Testis (tissue), 3 donors: Measurements from ENCODE around the gene LHX3. TPM values are rescaled to one million over a fixed set of nuclear protein-coding genes. Genes with fewer than 3 reads are reported as not detected.

Experiments used
- DNase-seq: peaks from one replicate; pipeline ENCODE4 v3.0.0-alpha.2; 2019
- H3K27ac ChIP-seq, 2 donors: fragments of 200-600 bp; sonication (generic); one replicate each; pipeline ENCODE4 v1.5.1; 2019
- H3K27me3 ChIP-seq: fragments of 200-600 bp; sonication (generic); one replicate; pipeline ENCODE4 v1.5.1; 2019
- H3K36me3 ChIP-seq: fragments of 200-600 bp; sonication (generic); one replicate; pipeline ENCODE4 v1.5.1; 2017; ENCODE audit warnings: low read depth; ENCODE audit errors: missing control alignments
- H3K4me1 ChIP-seq: fragments of 200-600 bp; sonication (generic); one replicate; pipeline ENCODE4 v1.5.1; 2019
- H3K4me3 ChIP-seq, 2 donors: fragments of 200-600 bp; sonication (generic); one replicate each; pipeline ENCODE4 v1.5.1; 2017 to 2019
- H3K9me3 ChIP-seq: fragments of 200-600 bp; sonication (generic); one replicate; pipeline ENCODE4 v1.5.1; 2017
- CTCF ChIP-seq, 3 experiments: fragments of 450-650 bp in 2 of 3; fragments of 200-600 bp in 1 of 3; sonication (generic) in 1 of 3; IDR thresholded peaks; one replicate each; pipeline ENCODE4 v1.5.1; 2016 to 2019; ENCODE audit warnings: antibody characterized with exemption in 3 of 3, mild to moderate bottlenecking in 2 of 3, moderate library complexity in 1 of 3
- POLR2A ChIP-seq: fragments of 450-650 bp; IDR thresholded peaks from one replicate; pipeline ENCODE4 v1.6.1; 2017; ENCODE audit warnings: antibody characterized with exemption, mild to moderate bottlenecking, moderate library complexity
- WGBS, 2 donors: methylation state at CpG; one replicate each; pipeline ENCODE4 v1.1.5; 2018; 5-methylcytosine and 5-hydroxymethylcytosine counted together
- intact Hi-C: fragments of 100-400 bp; cut with DNase I; formaldehyde crosslinking; loops from one replicate; pipeline ENCODE4 v1.15.1; 2023; ENCODE audit warnings: low total_unique reads
- polyA plus RNA-seq: library from polyadenylated mRNA; stranded (reverse); fragments of 350-450 nt; fragmentation: Illumina TruSeq; extraction: RNeasy Lipid Tissue Mini Kit (QIAGEN cat#74804); gene quantifications from one replicate; pipeline ENCODE4 v1.2.3, GENCODE V29; 2014; ENCODE audit warnings: low read depth, low replicate concordance; ENCODE audit not compliant: insufficient read depth
- total RNA-seq, 2 donors: library from RNA; depleted of rRNA; stranded (reverse); fragments of >200 nt; gene quantifications; one replicate each; pipeline ENCODE4 v1.2.3, GENCODE V29; 2016

LHX3 gene
- total and polyA plus RNA-seq, 3 donors from 2014 or later, result 0.55 to 0.62 TPM; not detected in 1

DNA sequence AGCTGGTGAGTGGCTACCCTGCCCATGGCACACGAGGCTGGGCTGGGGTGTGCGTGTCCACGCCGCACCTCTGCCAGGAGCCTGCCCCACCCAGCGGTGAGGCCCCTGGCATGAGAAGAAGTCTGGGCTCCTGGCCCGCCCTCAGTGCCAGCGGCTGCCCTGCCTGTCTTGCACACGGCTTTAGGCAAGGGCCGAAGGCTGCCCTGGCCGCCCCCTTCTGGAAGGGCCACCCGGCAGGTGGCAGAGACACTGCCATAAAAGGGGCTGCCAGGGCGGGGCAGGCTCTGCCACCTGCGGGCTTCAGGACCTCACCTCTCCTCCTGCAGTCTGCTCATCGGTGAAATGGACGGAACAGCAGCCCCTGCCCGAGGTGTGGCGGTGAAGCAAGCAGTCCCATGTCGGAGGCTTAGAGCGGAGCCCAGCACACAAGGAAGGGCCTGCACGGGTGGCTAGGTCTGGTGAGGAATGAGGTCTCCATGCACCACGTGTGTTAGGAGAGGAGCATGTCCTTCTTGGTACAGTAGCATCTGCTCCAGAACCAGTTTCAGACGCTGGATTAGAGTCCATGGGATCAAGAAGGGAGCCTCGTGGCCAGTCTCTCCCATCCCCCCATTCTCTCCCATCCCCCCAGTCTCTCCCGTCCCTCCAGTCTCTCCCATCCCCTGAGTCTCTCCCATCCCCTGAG, 51.4 kb downstream of the LHX3 start:
- no peaks in the 10 kb centered on the region for H3K9me3 ChIP-seq
- no peak overlapping the region for H3K4me3 ChIP-seq
- no peaks in the 10 kb centered on the region for H3K4me1 ChIP-seq
- H3K27me3 ChIP-seq, result no peaks in the 10 kb centered on the region
- no peak for TF ChIP-seq CTCF (IDR thresholded peaks at IDR 0.05)
- TF ChIP-seq POLR2A, result no peak
- no peaks in the 10 kb centered on the region for H3K36me3 ChIP-seq
- DNase-seq, result no peak
- no peak overlapping the region for H3K27ac ChIP-seq
- WGBS, 2 donors, result 47 to 81% methylated on average over 5 to 23 of the region's 24 CpGs
- intact Hi-C loops, result no loop called here

DNA sequence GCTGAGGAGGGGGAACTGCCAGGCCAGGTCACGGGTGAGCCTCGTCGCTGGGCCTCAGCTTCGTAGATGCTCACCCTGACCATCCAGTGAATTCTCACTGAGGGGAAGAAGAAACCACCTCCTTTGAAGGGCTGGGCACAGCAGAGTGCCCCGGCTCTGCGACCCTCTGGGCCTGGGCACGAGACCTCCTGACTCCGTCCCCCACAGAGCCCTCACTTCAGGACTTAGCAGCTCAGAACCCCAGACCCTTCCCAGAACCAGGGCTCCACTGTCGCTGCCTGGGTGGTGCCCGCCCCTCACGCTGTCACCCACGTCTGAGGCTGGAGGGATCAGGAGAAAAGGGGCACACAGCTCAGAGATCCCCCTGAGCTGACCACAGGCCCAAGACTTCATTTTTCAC, 52.0 kb downstream of the LHX3 start:
- H3K4me1 ChIP-seq, result no peaks in the 10 kb centered on the region
- 96 to 98% methylated on average over 11 to 12 of the region's 12 CpGs for WGBS, 2 donors
- no peaks in the 10 kb centered on the region for H3K27me3 ChIP-seq
- intact Hi-C loops, result no loop called here
- no peak for DNase-seq
- H3K27ac ChIP-seq, result no peak overlapping the region
- H3K9me3 ChIP-seq, result no peaks in the 10 kb centered on the region
- TF ChIP-seq POLR2A (no peak), CTCF (IDR thresholded peaks at IDR 0.05) (no peak)
- no peak overlapping the region for H3K4me3 ChIP-seq
- H3K36me3 ChIP-seq, result no peaks in the 10 kb centered on the region

DNA sequence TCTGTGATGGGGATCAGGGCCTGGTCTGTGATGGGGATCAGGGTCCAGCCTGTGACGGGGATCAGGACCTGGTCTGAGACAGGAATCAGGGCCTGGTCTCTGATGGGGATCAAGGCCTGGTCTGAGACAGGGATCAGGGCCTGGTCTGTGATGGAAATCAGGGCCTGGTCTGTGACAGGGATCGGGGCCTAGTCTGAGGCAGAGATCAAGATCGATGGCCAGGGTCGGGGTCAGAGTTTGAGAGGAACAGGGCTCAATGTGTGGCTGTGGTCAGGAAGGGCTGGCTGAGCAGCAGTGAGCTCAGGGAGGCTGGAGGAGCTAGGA, 52.4 kb downstream of the LHX3 start:
- no peaks in the 10 kb centered on the region for H3K27me3 ChIP-seq
- 81 to 90% methylated on average over 4 of the region's 4 CpGs for WGBS, 2 donors
- intact Hi-C loops, result no loop called here

GRCh38 chr9:136151848-136152542, 52.9 kb downstream of the LHX3 start:
- no peak overlapping the region for H3K4me3 ChIP-seq
- H3K9me3 ChIP-seq, result no peaks in the 10 kb centered on the region
- no peak for DNase-seq
- TF ChIP-seq CTCF (IDR thresholded peaks at IDR 0.05) (no peak), POLR2A (no peak)
- no peaks in the 10 kb centered on the region for H3K4me1 ChIP-seq
- no peak overlapping the region for H3K27ac ChIP-seq
- H3K36me3 ChIP-seq, result no peaks in the 10 kb centered on the region
- 78 to 92% methylated on average over 16 to 25 of the region's 27 CpGs for WGBS, 2 donors
- no peaks in the 10 kb centered on the region for H3K27me3 ChIP-seq
- intact Hi-C loops, result no loop called here

More for the DNA sequence above, 52.4 kb downstream of the LHX3 start:
- Histone ChIP-seq H3K27ac (no peak overlapping the region), H3K36me3 (no peaks in the 10 kb centered on the region), H3K9me3 (no peaks in the 10 kb centered on the region), H3K4me3 (no peak overlapping the region), H3K4me1 (no peaks in the 10 kb centered on the region)
- TF ChIP-seq CTCF (IDR thresholded peaks at IDR 0.05) (no peak), POLR2A (no peak)
- DNase-seq, result no peak
